Measurements from ENCODE around the gene GRAMD2B.
"Not testable (repeated sequence)": the region's sequence is repeated elsewhere in the genome, so short reads cannot be mapped to it uniquely, and the experiment has no call there.

GRCh38 chr5:126439724-126440123, 16.5 kb downstream of the GRAMD2B start:
- TF ChIP-seq CTCF (conservative IDR thresholded peaks at IDR 0.05 in 1 of 2, IDR thresholded peaks at IDR 0.05 in 1 of 2; ENCODE audit: extremely low read depth in 1 of 2, insufficient read depth in 1 of 2, low read depth in 1 of 2, low read length in 2 of 2); EZH2 (IDR thresholded peaks at IDR 0.05; ENCODE audit: borderline replicate concordance, low read length): not testable (repeated sequence)

Data from mammary epithelial cell (primary cell).